Cardiac fibroblast (primary cell): ENCODE measurements around the gene ARHGEF6.

Source experiments
- DNase-seq, 2 donors: peaks; one replicate each; pipeline versions ENCODE4 v3.0.0 to v3.0.0-alpha.2; 2010; ENCODE audit warnings: low read depth in 2 of 2
- H3K4me3 ChIP-seq, 2 donors: replicated peaks in 1 of 2; 1 replicate in 1 of 2; 2 replicates in 1 of 2; pipeline ENCODE4 v1.5.1; 2011; ENCODE audit warnings: low read depth in 2 of 2, low read length in 2 of 2, mild to moderate bottlenecking in 2 of 2, moderate library complexity in 1 of 2
- TF ChIP-seq, protein P1 (sequence below): IDR thresholded peaks from one replicate; pipeline ENCODE4 v1.5.1; 2011; ENCODE audit warnings: low read depth, mild to moderate bottlenecking, low read length, inconsistent platforms

Gene ARHGEF6

DNA sequence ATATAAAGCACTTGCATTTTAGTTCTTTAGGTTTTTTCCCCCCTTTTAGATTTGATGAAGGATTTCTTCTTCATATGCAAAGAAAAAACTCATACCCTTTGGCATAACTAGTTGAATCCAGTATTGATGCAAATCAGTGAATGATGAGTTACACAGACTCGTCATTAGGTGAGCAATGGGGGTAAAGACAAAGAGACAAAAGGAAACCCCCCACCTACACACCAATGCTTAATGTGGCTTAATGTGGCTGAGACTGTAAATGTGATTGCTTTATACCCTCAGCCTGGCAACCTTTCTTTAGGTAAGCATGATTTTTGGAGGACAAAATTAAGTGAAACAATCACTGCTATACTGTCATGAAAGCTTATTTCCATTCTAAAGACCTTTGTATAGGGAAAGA lies 93.3 kb downstream of the ARHGEF6 start:
- DNase-seq, result no peak
- TF ChIP-seq, protein P1, sequence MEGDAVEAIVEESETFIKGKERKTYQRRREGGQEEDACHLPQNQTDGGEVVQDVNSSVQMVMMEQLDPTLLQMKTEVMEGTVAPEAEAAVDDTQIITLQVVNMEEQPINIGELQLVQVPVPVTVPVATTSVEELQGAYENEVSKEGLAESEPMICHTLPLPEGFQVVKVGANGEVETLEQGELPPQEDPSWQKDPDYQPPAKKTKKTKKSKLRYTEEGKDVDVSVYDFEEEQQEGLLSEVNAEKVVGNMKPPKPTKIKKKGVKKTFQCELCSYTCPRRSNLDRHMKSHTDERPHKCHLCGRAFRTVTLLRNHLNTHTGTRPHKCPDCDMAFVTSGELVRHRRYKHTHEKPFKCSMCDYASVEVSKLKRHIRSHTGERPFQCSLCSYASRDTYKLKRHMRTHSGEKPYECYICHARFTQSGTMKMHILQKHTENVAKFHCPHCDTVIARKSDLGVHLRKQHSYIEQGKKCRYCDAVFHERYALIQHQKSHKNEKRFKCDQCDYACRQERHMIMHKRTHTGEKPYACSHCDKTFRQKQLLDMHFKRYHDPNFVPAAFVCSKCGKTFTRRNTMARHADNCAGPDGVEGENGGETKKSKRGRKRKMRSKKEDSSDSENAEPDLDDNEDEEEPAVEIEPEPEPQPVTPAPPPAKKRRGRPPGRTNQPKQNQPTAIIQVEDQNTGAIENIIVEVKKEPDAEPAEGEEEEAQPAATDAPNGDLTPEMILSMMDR, result no peak

DNA sequence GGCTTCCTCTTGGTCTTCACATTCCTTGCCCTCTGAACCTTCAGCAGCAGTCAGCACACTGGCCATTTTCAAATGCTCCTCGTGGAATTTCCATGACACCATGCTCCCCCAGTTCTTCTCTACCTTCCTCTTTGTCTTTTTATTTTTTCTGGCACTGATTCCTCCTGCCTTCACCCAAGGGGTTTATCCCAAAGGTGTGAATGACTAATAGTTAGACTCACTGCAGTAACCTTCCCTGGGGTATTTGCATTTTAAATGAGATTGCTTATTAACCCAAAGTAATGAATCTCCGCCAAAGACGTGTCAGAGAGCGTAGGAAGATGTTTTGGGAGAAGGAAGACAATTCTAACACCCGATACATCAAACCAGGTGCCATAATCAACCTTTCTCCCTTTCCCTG lies 96.6 kb downstream of the ARHGEF6 start:
- DNase-seq, result no peak
- H3K4me3 ChIP-seq, result no peak overlapping the region
- TF ChIP-seq, protein P1, result no peak

More for the DNA sequence above, 93.3 kb downstream of the ARHGEF6 start:
- no peak overlapping the region for H3K4me3 ChIP-seq

DNA sequence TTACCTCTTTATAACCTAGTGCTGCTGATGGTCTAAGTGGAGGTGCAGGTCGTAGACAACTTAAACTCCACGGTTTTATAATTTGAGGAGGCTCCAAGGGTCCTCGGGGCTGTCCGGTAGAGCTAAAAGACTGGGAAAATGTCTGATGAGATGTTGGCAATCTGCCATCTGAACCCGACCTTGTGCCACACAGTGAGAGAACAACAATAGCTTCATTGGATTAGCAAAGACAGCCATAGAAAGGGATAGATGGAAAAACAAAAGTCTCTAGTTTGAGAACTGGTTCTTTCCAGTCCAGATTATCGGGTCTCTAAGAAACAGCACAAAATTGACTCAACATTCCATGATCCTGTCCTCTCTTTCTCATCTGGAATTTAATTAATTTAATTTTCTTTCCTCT lies 101.2 kb downstream of the ARHGEF6 start:
- no peak overlapping the region for H3K4me3 ChIP-seq
- TF ChIP-seq, protein P1, result no peak
- DNase-seq, result no peak

DNA sequence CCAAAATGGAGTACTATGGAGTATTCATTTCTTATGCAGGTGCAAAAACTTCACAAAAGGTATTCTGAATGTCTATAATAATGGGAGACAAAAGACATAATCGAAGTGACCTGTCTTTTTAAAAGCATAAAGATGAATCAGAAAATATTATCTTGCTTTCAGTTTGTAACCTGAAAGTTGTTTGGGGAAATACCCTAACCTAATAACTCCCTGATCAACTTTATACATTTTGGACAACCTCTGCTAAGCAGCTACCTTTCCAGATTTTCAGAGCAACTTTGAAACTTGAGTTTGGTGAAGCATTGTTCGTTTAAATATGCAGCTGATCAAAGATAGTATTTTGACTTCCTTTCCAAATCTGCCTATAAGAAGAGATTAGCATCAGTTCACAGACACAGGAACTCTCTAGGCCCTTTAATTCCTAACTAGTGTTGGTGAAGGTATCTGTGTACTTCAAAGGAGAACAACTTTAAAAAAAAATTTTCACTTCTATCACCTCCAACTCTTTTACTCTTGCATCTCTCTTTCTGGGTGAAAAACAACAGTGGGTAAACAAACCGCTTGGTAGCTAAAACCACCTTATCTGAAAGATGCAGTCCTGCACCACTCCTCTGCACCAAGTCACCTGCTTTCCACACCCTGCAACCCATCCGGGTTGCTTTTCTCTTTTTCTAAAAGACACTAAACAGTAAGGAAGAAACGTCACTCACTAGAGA lies 106.3 kb downstream of the ARHGEF6 start:
- TF ChIP-seq, protein P1, result no peak
- H3K4me3 ChIP-seq, result no peak overlapping the region
- no peak for DNase-seq

DNA sequence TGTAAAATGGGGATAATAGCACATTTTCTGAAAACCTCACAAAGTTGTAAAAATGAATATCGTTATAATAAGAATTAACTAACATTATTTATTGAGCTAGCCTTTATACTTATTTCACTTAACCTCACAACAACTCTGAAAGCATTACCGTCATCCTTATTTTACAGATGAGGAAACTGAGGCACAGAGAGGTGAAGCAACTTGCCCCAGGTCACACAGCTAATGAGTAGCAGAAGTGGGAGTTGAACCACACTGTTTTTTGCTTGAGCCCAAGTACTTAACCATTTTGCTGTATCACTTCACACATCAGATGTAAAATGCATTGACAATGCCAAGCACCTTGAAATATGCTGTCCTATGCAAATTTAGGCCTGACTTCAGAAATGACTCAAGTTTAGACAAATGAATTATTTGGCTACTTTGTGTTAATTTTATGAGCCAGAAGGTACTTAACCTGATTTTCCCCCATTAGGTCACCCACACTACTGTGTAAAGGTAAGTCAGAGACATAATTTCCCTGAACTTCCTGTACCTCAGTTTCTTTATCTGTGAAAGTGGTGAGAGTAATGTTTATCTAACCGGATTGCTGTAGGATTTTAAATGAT lies 109.6 kb downstream of the ARHGEF6 start:
- no peak overlapping the region for H3K4me3 ChIP-seq
- TF ChIP-seq, protein P1, result no peak
- DNase-seq, result no peak

DNA sequence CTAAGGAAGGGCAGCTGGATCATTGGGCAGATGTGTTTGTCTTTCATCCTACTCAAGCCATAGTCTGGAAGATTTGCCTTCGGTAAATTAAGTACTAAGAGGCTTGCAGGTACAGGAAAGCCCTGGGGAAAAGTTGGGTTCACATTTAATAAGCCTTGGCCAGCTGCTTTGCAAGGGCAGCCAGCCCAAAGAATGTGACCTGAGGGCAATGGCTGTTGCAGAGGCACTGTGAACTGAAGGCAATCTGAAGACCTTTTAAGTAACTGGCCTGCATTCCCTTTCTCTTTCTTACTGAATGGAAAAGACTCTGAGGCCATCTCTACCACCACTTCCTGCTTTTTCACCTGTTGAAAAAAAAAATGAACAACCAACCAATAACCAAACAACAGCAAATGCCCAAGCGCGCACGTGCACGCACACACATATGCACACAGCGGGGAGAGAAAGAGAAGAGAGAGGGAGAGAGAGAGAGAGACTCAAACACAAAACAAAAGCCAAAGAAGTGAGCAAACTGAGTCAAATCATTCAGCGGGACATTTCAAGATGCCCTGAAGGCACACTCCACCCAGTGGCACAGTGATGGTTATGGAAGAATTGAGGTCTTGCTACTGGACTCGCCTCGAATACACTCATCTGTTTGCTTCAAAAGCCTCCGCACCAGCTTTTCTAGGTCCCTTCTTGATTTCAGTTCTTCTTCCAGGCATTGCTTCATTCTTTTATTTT lies 113.1 kb downstream of the ARHGEF6 start:
- H3K4me3 ChIP-seq, result no peak overlapping the region
- no peak for DNase-seq
- TF ChIP-seq, protein P1, result no peak
